Naive thymus-derived CD4-positive, alpha-beta T cell (primary cell): ENCODE results near the gene ARHGEF33. TPM values are rescaled to one million over a fixed set of nuclear protein-coding genes. Genes with fewer than 3 reads are reported as not detected.
A peak's percentile ranks its signal among the peaks of the same experiment; 100 is the strongest.

Experiments
- ATAC-seq: fragments of 150-1000 bp; cut with Tn5 transposase; 2 replicates; pipeline ENCODE4 v1.10.0; 2021; ENCODE audit warnings: mild to moderate bottlenecking, moderate library complexity
- CTCF ChIA-PET: fragments of 350-600 bp; sonication (Branson Sonifier 250); formaldehyde crosslinking; loops from one replicate; lab custom pipeline; 2021; ENCODE audit warnings: antibody characterized with exemption; lab: Charles Lee
- POLR2A ChIA-PET: fragments of 350-600 bp; sonication (Branson Sonifier 250); formaldehyde crosslinking; loops from one replicate; lab custom pipeline; 2021; ENCODE audit warnings: antibody characterized with exemption, inconsistent platforms; lab: Charles Lee
- DNase-seq, 9 donors: peaks; one replicate each; pipeline versions ENCODE4 v3.0.0 to v3.0.0-alpha.2; 2020 to 2022; ENCODE audit warnings: mixed read lengths in 1 of 9
- H3K27ac ChIP-seq: one replicate; pipeline ENCODE4 v1.7.0; 2013; ENCODE audit warnings: mild to moderate bottlenecking, low read depth, low read length, moderate library complexity
- H3K27me3 ChIP-seq, 2 donors: one replicate each; pipeline ENCODE4 v1.7.0; 2013; ENCODE audit warnings: low read length in 2 of 2, mild to moderate bottlenecking in 2 of 2, moderate library complexity in 2 of 2; ENCODE audit not compliant: control insufficient read depth in 2 of 2, insufficient read depth in 2 of 2
- H3K36me3 ChIP-seq, 3 experiments: 1 replicate in 2 of 3; 2 replicates in 1 of 3; pipeline ENCODE4 v1.7.0; 2013; ENCODE audit warnings: low read length in 3 of 3, mild to moderate bottlenecking in 3 of 3, moderate library complexity in 1 of 3; ENCODE audit not compliant: insufficient read depth in 3 of 3, control insufficient read depth in 2 of 3
- H3K4me1 ChIP-seq, 2 donors: one replicate each; pipeline ENCODE4 v1.7.0; 2013; ENCODE audit warnings: low read length in 2 of 2, mild to moderate bottlenecking in 2 of 2, moderate library complexity in 1 of 2; ENCODE audit not compliant: control insufficient read depth in 2 of 2, insufficient read depth in 2 of 2
- H3K4me3 ChIP-seq: 2 replicates; pipeline ENCODE4 v1.7.0; 2013; ENCODE audit warnings: mild to moderate bottlenecking, low read length
- H3K9me3 ChIP-seq, 3 experiments: 1 replicate in 2 of 3; 2 replicates in 1 of 3; pipeline ENCODE4 v1.7.0; 2013; ENCODE audit warnings: low read length in 3 of 3; ENCODE audit not compliant: control insufficient read depth in 2 of 3
- H3K27ac Mint-ChIP-seq, 9 donors: one replicate each; pipeline ENCODE4 v1.8.0; 2020 to 2022; ENCODE audit warnings: mixed read lengths in 9 of 9, mild to moderate bottlenecking in 8 of 9, moderate library complexity in 5 of 9, inconsistent platforms in 2 of 9
- H3K27me3 Mint-ChIP-seq, 5 donors: one replicate each; pipeline ENCODE4 v1.8.0; 2021 to 2022; ENCODE audit warnings: mixed read lengths in 5 of 5, mild to moderate bottlenecking in 1 of 5
- H3K36me3 Mint-ChIP-seq, 5 donors: one replicate each; pipeline ENCODE4 v1.8.0; 2020 to 2022; ENCODE audit warnings: mixed read lengths in 5 of 5, mild to moderate bottlenecking in 3 of 5, inconsistent platforms in 1 of 5
- H3K4me1 Mint-ChIP-seq, 7 donors: one replicate each; pipeline ENCODE4 v1.8.0; 2020 to 2022; ENCODE audit warnings: mixed read lengths in 7 of 7, mild to moderate bottlenecking in 3 of 7, inconsistent platforms in 1 of 7
- H3K4me3 Mint-ChIP-seq, 10 donors: one replicate each; pipeline ENCODE4 v1.8.0; 2020 to 2022; ENCODE audit warnings: mild to moderate bottlenecking in 10 of 10, mixed read lengths in 10 of 10, moderate library complexity in 6 of 10, inconsistent platforms in 2 of 10
- H3K9me3 Mint-ChIP-seq, 11 donors: one replicate each; pipeline ENCODE4 v1.8.0; 2020 to 2022; ENCODE audit warnings: mixed read lengths in 11 of 11, mild to moderate bottlenecking in 4 of 11, inconsistent platforms in 1 of 11, moderate library complexity in 1 of 11
- intact Hi-C, 2 donors: fragments of 100-400 bp; cut with micrococcal nuclease; formaldehyde crosslinking; loops; one replicate each; pipeline ENCODE4 v1.15.1; 2023
- polyA plus RNA-seq, 2 donors: library from polyadenylated mRNA; unstranded; fragments of 300-500 nt; fragmentation: Illumina TruSeq; gene quantifications; one replicate each; pipeline ENCODE4 v1.2.3, GENCODE V29; 2021
- total RNA-seq, 6 experiments: library from RNA in 5 of 6; stranded (reverse) in 5 of 6; gene quantifications; 1 replicate in 5 of 6; 2 replicates in 1 of 6; pipeline ENCODE4 v1.2.3 and lab custom pipeline; 2021 to 2026

Gene ARHGEF33
- total and polyA plus RNA-seq, 7 experiments from 2014 or later, result 0.11 to 0.84 (median 0.69) TPM; not detected in 4

DNA sequence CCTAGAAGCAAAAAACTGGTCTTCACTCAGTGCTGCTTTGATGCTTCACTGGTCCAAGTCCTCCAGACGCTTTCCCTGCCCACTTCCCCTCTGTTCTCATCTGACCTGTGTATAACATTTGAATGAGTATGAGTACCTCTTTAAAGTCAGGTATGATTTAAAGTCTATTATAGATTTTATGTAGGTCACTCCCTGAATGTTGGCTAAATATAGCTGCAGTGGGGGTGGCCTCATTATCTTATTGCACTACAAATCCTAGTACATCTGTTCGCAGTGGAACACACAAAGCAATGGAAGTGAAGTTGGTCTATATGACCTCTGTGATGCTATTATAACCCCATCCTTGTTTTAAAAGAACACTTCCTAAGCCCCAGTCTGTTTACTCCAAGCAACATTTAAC lies 33.2 kb downstream of the ARHGEF33 start:
- Mint-ChIP-seq H3K4me1 (no peaks in the 10 kb centered on the region), H3K36me3 (peaks cover 0 to under 1% (median 0%) of the 10 kb centered on the region in 5 donors), H3K9me3 (peaks cover 0 to 2% (median 0%) of the 10 kb centered on the region in 11 donors), H3K27me3 (peaks cover 0 to 37% (median 7%) of the 10 kb centered on the region in 5 donors), H3K4me3 (no peak overlapping the region), H3K27ac (no peak overlapping the region)
- no peak for ATAC-seq
- no peaks in the 10 kb centered on the region for H3K9me3 ChIP-seq
- ChIA-PET POLR2A (no interaction called here), CTCF (no interaction called here)
- intact Hi-C loops, result no loop called here
- H3K27me3 ChIP-seq, result no peaks in the 10 kb centered on the region
- no peak for DNase-seq
- no peaks in the 10 kb centered on the region for H3K4me1 ChIP-seq
- H3K4me3 ChIP-seq, result no peak overlapping the region
- no peak overlapping the region for H3K27ac ChIP-seq
- H3K36me3 ChIP-seq, result no peaks in the 10 kb centered on the region

GRCh38 chr2:38925982-38926381 lies 36.3 kb downstream of the ARHGEF33 start:
- Mint-ChIP-seq H3K27me3 (peaks cover 0 to 31% (median 7%) of the 10 kb centered on the region in 5 donors), H3K4me3 (no peak overlapping the region), H3K9me3 (peaks cover 0 to 2% (median 0%) of the 10 kb centered on the region in 11 donors), H3K27ac (no peak overlapping the region), H3K4me1 (no peaks in the 10 kb centered on the region), H3K36me3 (no peaks in the 10 kb centered on the region)
- DNase-seq (no peak), ATAC-seq (no peak)
- H3K4me3 ChIP-seq, result no peak overlapping the region
- H3K27me3 ChIP-seq, result no peaks in the 10 kb centered on the region
- no peaks in the 10 kb centered on the region for H3K9me3 ChIP-seq
- H3K36me3 ChIP-seq, result no peaks in the 10 kb centered on the region
- intact Hi-C loops, result no loop called here
- POLR2A ChIA-PET, result no interaction called here
- H3K27ac ChIP-seq, result no peak overlapping the region
- CTCF ChIA-PET, result no interaction called here
- H3K4me1 ChIP-seq, result no peaks in the 10 kb centered on the region

DNA sequence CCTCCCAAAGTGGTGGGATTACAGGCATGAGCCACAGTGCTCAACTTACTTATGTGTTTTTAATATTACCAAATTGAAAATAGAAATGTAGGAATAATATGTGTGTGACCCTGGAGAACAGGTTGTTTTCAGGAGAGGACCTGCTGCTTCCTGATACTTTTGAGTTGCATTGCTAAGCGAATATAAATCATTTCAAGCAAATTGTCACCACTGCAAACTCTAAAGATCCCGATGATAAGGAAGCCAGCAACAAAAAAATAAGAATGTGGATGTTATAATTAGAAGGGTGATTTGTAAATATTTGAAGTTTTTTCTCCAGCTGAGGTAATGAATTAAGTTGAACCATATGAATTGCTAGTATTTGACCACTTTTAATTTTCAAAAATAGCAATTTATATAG lies 40.9 kb downstream of the ARHGEF33 start:
- Mint-ChIP-seq H3K4me3 (no peak overlapping the region), H3K27me3 (peaks cover 0 to 9% (median 5%) of the 10 kb centered on the region in 5 donors), H3K9me3 (no peaks in the 10 kb centered on the region), H3K36me3 (no peaks in the 10 kb centered on the region), H3K27ac (peak overlapping the region in 1 of 9 donors; percentile 5), H3K4me1 (no peaks in the 10 kb centered on the region)
- no peaks in the 10 kb centered on the region for H3K4me1 ChIP-seq
- intact Hi-C loops, result no loop called here
- ATAC-seq (no peak), DNase-seq (no peak)
- no peaks in the 10 kb centered on the region for H3K27me3 ChIP-seq
- ChIA-PET CTCF (no interaction called here), POLR2A (no interaction called here)
- H3K9me3 ChIP-seq, result no peaks in the 10 kb centered on the region
- H3K4me3 ChIP-seq, result no peak overlapping the region
- no peak overlapping the region for H3K27ac ChIP-seq
- H3K36me3 ChIP-seq, result no peaks in the 10 kb centered on the region

GRCh38 chr2:38932586-38932985 lies 42.9 kb downstream of the ARHGEF33 start:
- ATAC-seq (no peak), DNase-seq (no peak)
- CTCF ChIA-PET, result no interaction called here
- no peaks in the 10 kb centered on the region for H3K4me1 Mint-ChIP-seq
- Histone ChIP-seq H3K4me3 (no peak overlapping the region), H3K36me3 (no peaks in the 10 kb centered on the region), H3K27me3 (no peaks in the 10 kb centered on the region), H3K4me1 (no peaks in the 10 kb centered on the region), H3K27ac (no peak overlapping the region), H3K9me3 (no peaks in the 10 kb centered on the region)
- H3K4me3 Mint-ChIP-seq, result no peak overlapping the region
- H3K9me3 Mint-ChIP-seq, result no peaks in the 10 kb centered on the region
- intact Hi-C loops, result no loop called here
- no peak overlapping the region for H3K27ac Mint-ChIP-seq
- peaks cover 0 to 4% (median 0%) of the 10 kb centered on the region in 5 donors for H3K27me3 Mint-ChIP-seq
- H3K36me3 Mint-ChIP-seq, result no peaks in the 10 kb centered on the region
- POLR2A ChIA-PET, result no interaction called here

DNA sequence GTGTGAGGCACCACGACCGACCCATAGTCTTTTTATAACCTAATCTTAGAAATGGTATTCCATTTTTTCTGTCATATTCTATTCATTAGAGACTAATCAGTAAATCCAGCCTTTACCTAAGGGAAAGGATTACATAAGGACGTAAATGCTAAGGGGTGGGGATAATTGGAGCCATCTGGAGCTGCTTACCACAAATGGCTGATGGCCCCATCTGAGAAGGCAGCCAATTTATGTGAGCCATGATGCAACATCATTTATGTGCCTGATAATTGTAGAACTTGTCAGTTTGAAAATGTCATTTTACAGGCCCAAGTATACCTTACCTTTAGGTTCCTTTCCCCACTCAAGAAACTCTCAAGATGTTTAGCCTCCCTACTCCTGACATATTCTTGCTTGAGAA lies 44.0 kb downstream of the ARHGEF33 start:
- intact Hi-C loops, result no loop called here
- no peaks in the 10 kb centered on the region for H3K27me3 ChIP-seq
- no peak overlapping the region for H3K27ac ChIP-seq
- POLR2A ChIA-PET, result no interaction called here
- H3K36me3 ChIP-seq, result no peaks in the 10 kb centered on the region
- no peak overlapping the region for H3K4me3 ChIP-seq
- H3K9me3 ChIP-seq, result no peaks in the 10 kb centered on the region
- H3K4me1 ChIP-seq, result no peaks in the 10 kb centered on the region
- CTCF ChIA-PET, result no interaction called here
- ATAC-seq (no peak), DNase-seq (no peak)
- Mint-ChIP-seq H3K36me3 (no peaks in the 10 kb centered on the region), H3K27me3 (peaks cover 0 to 4% (median 0%) of the 10 kb centered on the region in 5 donors), H3K9me3 (no peaks in the 10 kb centered on the region), H3K4me1 (no peaks in the 10 kb centered on the region), H3K27ac (no peak overlapping the region), H3K4me3 (no peak overlapping the region)

GRCh38 chr2:38934742-38935141 lies 45.1 kb downstream of the ARHGEF33 start:
- H3K4me1 Mint-ChIP-seq, result no peaks in the 10 kb centered on the region
- ATAC-seq (no peak), DNase-seq (no peak)
- Histone ChIP-seq H3K4me1 (no peaks in the 10 kb centered on the region), H3K27ac (no peak overlapping the region), H3K36me3 (no peaks in the 10 kb centered on the region), H3K9me3 (no peaks in the 10 kb centered on the region), H3K27me3 (no peaks in the 10 kb centered on the region), H3K4me3 (no peak overlapping the region)
- intact Hi-C loops, result no loop called here
- POLR2A ChIA-PET, result no interaction called here
- peak overlapping the region in 1 of 9 donors; percentile 4 for H3K27ac Mint-ChIP-seq
- no peak overlapping the region for H3K4me3 Mint-ChIP-seq
- no peaks in the 10 kb centered on the region for H3K9me3 Mint-ChIP-seq
- peaks cover 0 to 4% (median 0%) of the 10 kb centered on the region in 5 donors for H3K27me3 Mint-ChIP-seq
- CTCF ChIA-PET, result no interaction called here
- no peaks in the 10 kb centered on the region for H3K36me3 Mint-ChIP-seq

- H3K9me3 Mint-ChIP-seq, result peaks cover 0 to 2% (median 0%) of the 10 kb centered on the region in 11 donors
- no peak overlapping the region for H3K27ac Mint-ChIP-seq
- ChIA-PET POLR2A (no interaction called here), CTCF (interaction anchor here (0.8 kb wide), 1 partner anchor 11 kb away, joined by 4 read pairs; no protein-coding TSS in a partner anchor)
- Histone ChIP-seq H3K4me3 (no peak overlapping the region), H3K27me3 (no peaks in the 10 kb centered on the region), H3K9me3 (no peaks in the 10 kb centered on the region), H3K4me1 (no peaks in the 10 kb centered on the region), H3K27ac (no peak overlapping the region), H3K36me3 (no peaks in the 10 kb centered on the region)
- ATAC-seq, result no peak
- H3K27me3 Mint-ChIP-seq, result peaks cover 0 to 7% (median 0%) of the 10 kb centered on the region in 5 donors
- no peak overlapping the region for H3K4me3 Mint-ChIP-seq
- intact Hi-C loops, result no loop called here
- DNase-seq, result no peak
- H3K36me3 Mint-ChIP-seq, result no peaks in the 10 kb centered on the region
- H3K4me1 Mint-ChIP-seq, result no peaks in the 10 kb centered on the region
Measured at GRCh38 chr2:38935568-38936172, 46.0 kb downstream of the ARHGEF33 start.
